SK-N-SH treated with all-trans-retinoic acid at 6 μM for 48 hours (cell line): Measurements from ENCODE around the gene TLX1.

ENCODE experiments used
- ATAC-seq: fragments of 200-7000 bp; cut with Tn5 transposase; 3 replicates; pipeline ENCODE4 v1.9.1; 2020; ENCODE audit warnings: mild to moderate bottlenecking, moderate library complexity
- ARNTL ChIP-seq: fragments of 450-650 bp; formaldehyde crosslinking; IDR thresholded peaks from 2 replicates; pipeline ENCODE4 v1.5.0; 2020; ENCODE audit warnings: low read depth, mild to moderate bottlenecking, moderate library complexity, borderline replicate concordance
- BACH2 ChIP-seq: fragments of 250-450 bp; sonication (Bioruptor Pico); IDR thresholded peaks from 2 replicates; pipeline ENCODE4 v1.9.0; 2021; ENCODE audit warnings: mild to moderate bottlenecking, borderline replicate concordance
- CSDC2 ChIP-seq: fragments of 250-450 bp; sonication (Bioruptor Pico); IDR thresholded peaks from 2 replicates; pipeline ENCODE4 v1.5.0; 2020; ENCODE audit warnings: mild to moderate bottlenecking, moderate library complexity
- CSRNP3 ChIP-seq: fragments of 250-450 bp; sonication (Bioruptor Pico); IDR thresholded peaks from 2 replicates; pipeline ENCODE4 v1.5.1; 2021; ENCODE audit warnings: mild to moderate bottlenecking, moderate library complexity
- ESRRG ChIP-seq: fragments of 250-450 bp; sonication (Bioruptor Pico); IDR thresholded peaks from 2 replicates; pipeline ENCODE4 v1.6.1; 2021; ENCODE audit warnings: mild to moderate bottlenecking
- GLIS3 ChIP-seq: fragments of 250-450 bp; sonication (Bioruptor Pico); IDR thresholded peaks from 2 replicates; pipeline ENCODE4 v1.5.0; 2020; ENCODE audit warnings: mild to moderate bottlenecking, moderate library complexity
- ISL1 ChIP-seq: fragments of 250-450 bp; sonication (Bioruptor Pico); IDR thresholded peaks from 2 replicates; pipeline ENCODE4 v2.1.2; 2022; ENCODE audit warnings: mild to moderate bottlenecking, moderate library complexity
- OSR1 ChIP-seq: fragments of 250-450 bp; sonication (Bioruptor Pico); IDR thresholded peaks from 2 replicates; pipeline ENCODE4 v1.8.0; 2022; ENCODE audit warnings: moderate library complexity, mild to moderate bottlenecking, inconsistent platforms
- PATZ1 ChIP-seq: fragments of 250-450 bp; sonication (Bioruptor Pico); IDR thresholded peaks from 2 replicates; pipeline ENCODE4 v1.8.0; 2020; ENCODE audit warnings: mild to moderate bottlenecking, moderate library complexity, borderline replicate concordance
- PPARA ChIP-seq: fragments of 250-450 bp; sonication (Bioruptor Pico); IDR thresholded peaks from 2 replicates; pipeline ENCODE4 v1.5.0; 2020; ENCODE audit warnings: mild to moderate bottlenecking, borderline replicate concordance
- RARB ChIP-seq: fragments of 250-450 bp; sonication (Bioruptor Pico); IDR thresholded peaks from 2 replicates; pipeline ENCODE4 v1.8.0; 2021; ENCODE audit warnings: mild to moderate bottlenecking, moderate library complexity
- SNAI2 ChIP-seq: fragments of 250-450 bp; sonication (Bioruptor Pico); IDR thresholded peaks from 2 replicates; pipeline ENCODE4 v1.5.0; 2020; ENCODE audit warnings: mild to moderate bottlenecking, moderate library complexity
- TCF4 ChIP-seq: fragments of 250-450 bp; sonication (Bioruptor Pico); IDR thresholded peaks from 2 replicates; pipeline ENCODE4 v1.8.0; 2021; ENCODE audit warnings: mild to moderate bottlenecking, moderate library complexity, borderline replicate concordance
- TOX ChIP-seq: fragments of 250-450 bp; sonication (Bioruptor Pico); IDR thresholded peaks from 2 replicates; pipeline ENCODE4 v1.8.0; 2021; ENCODE audit warnings: mild to moderate bottlenecking, moderate library complexity, borderline replicate concordance
- TSHZ2 ChIP-seq: fragments of 250-450 bp; sonication (Bioruptor Pico); IDR thresholded peaks from 2 replicates; pipeline ENCODE4 v1.5.0; 2020; ENCODE audit warnings: mild to moderate bottlenecking, moderate library complexity
- ZC3H10 ChIP-seq: fragments of 250-450 bp; sonication (Bioruptor Pico); IDR thresholded peaks from 2 replicates; pipeline ENCODE4 v1.5.1; 2021; ENCODE audit warnings: mild to moderate bottlenecking, moderate library complexity
- ZFP3 ChIP-seq: fragments of 250-450 bp; sonication (Bioruptor Pico); IDR thresholded peaks from 2 replicates; pipeline ENCODE4 v1.5.0; 2020; ENCODE audit warnings: mild to moderate bottlenecking, moderate library complexity
- ZFP30 ChIP-seq: fragments of 450-650 bp; formaldehyde crosslinking; IDR thresholded peaks from 2 replicates; pipeline ENCODE4 v1.5.0; 2022; ENCODE audit warnings: mild to moderate bottlenecking, moderate library complexity
- ZNF565 ChIP-seq: fragments of 450-650 bp; formaldehyde crosslinking; conservative IDR thresholded peaks from 2 replicates; pipeline ENCODE4 v1.5.0; 2020; ENCODE audit warnings: low read depth, mild to moderate bottlenecking, moderate library complexity
- ZNF70 ChIP-seq: fragments of 450-650 bp; formaldehyde crosslinking; IDR thresholded peaks from 2 replicates; pipeline ENCODE4 v1.5.0; 2020; ENCODE audit warnings: mild to moderate bottlenecking, moderate library complexity
- TF ChIP-seq, protein P1 (sequence below): fragments of 250-450 bp; sonication (Bioruptor Pico); IDR thresholded peaks from 2 replicates; pipeline ENCODE4 v1.5.1; 2020; ENCODE audit warnings: low read depth, mild to moderate bottlenecking, moderate library complexity
- TF ChIP-seq, protein P2 (sequence below): fragments of 250-450 bp; sonication (Bioruptor Pico); IDR thresholded peaks from 2 replicates; pipeline ENCODE4 v1.8.0; 2021; ENCODE audit warnings: low read depth, mild to moderate bottlenecking, moderate library complexity, borderline replicate concordance

The TLX1 gene

GRCh38 chr10:101151395-101151794, 20.3 kb downstream of the TLX1 start:
- TF ChIP-seq ISL1 (CRISPR knock-in tag), result no peak
- TF ChIP-seq CSDC2 (CRISPR knock-in tag), result no peak
- TF ChIP-seq TSHZ2 (CRISPR knock-in tag), result no peak
- no peak for TF ChIP-seq ZFP30
- no peak for TF ChIP-seq TOX
- no peak for TF ChIP-seq ZNF70
- no peak for TF ChIP-seq OSR1 (CRISPR knock-in tag)
- no peak for TF ChIP-seq TCF4 (CRISPR knock-in tag)
- no peak for TF ChIP-seq ESRRG (CRISPR knock-in tag)
- no peak for TF ChIP-seq GLIS3
- TF ChIP-seq PATZ1 (CRISPR knock-in tag), result no peak
- TF ChIP-seq PPARA, result no peak
- no peak for TF ChIP-seq BACH2
- TF ChIP-seq ZNF565 (CRISPR knock-in tag), result no peak
- TF ChIP-seq ZFP3, result no peak
- ATAC-seq, result no peak; the same call in 2 of the 3 replicates

DNA sequence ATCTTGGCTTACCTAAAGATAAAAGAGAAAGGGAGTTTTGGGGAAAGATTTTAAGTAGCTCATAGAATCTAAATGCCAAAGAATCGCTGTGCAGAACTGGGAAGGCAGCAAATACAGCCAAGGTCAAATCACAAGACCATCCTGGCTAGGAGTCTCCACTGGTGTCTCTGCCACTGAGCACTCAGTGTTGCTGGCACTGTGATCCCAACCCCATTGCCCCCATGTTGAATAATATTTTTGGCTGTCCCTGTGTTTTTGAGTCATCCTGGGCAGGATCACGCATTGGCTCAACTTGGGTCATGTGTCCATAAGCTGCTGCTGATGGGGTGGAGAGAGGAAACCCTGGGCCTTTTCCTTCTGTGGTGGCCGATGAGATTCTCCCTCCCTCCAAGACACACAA, 21.2 kb downstream of the TLX1 start:
- ATAC-seq, result no peak

More for the DNA sequence above, 21.2 kb downstream of the TLX1 start:
- no peak for TF ChIP-seq PATZ1 (CRISPR knock-in tag)
- TF ChIP-seq, protein P1, sequence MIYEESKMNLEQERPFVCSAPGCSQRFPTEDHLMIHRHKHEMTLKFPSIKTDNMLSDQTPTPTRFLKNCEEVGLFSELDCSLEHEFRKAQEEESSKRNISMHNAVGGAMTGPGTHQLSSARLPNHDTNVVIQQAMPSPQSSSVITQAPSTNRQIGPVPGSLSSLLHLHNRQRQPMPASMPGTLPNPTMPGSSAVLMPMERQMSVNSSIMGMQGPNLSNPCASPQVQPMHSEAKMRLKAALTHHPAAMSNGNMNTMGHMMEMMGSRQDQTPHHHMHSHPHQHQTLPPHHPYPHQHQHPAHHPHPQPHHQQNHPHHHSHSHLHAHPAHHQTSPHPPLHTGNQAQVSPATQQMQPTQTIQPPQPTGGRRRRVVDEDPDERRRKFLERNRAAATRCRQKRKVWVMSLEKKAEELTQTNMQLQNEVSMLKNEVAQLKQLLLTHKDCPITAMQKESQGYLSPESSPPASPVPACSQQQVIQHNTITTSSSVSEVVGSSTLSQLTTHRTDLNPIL (CRISPR knock-in tag), result no peak
- TF ChIP-seq ZFP3, result no peak
- TF ChIP-seq ZFP30, result no peak
- no peak for TF ChIP-seq ISL1 (CRISPR knock-in tag)
- no peak for TF ChIP-seq TOX
- TF ChIP-seq, protein P2, sequence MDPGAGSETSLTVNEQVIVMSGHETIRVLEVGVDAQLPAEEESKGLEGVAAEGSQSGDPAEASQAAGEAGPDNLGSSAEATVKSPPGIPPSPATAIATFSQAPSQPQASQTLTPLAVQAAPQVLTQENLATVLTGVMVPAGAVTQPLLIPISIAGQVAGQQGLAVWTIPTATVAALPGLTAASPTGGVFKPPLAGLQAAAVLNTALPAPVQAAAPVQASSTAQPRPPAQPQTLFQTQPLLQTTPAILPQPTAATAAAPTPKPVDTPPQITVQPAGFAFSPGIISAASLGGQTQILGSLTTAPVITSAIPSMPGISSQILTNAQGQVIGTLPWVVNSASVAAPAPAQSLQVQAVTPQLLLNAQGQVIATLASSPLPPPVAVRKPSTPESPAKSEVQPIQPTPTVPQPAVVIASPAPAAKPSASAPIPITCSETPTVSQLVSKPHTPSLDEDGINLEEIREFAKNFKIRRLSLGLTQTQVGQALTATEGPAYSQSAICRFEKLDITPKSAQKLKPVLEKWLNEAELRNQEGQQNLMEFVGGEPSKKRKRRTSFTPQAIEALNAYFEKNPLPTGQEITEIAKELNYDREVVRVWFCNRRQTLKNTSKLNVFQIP (CRISPR knock-in tag), result no peak
- TF ChIP-seq BACH2, result no peak
- TF ChIP-seq CSRNP3 (CRISPR knock-in tag), result no peak
- TF ChIP-seq TCF4 (CRISPR knock-in tag), result no peak
- no peak for TF ChIP-seq CSDC2 (CRISPR knock-in tag)
- TF ChIP-seq ESRRG (CRISPR knock-in tag), result no peak
- no peak for TF ChIP-seq TSHZ2 (CRISPR knock-in tag)
- TF ChIP-seq ZC3H10 (CRISPR knock-in tag), result no peak
- TF ChIP-seq SNAI2 (CRISPR knock-in tag), result no peak
- TF ChIP-seq GLIS3, result no peak
- no peak for TF ChIP-seq ZNF565 (CRISPR knock-in tag)
- no peak for TF ChIP-seq ARNTL (CRISPR knock-in tag)
- no peak for TF ChIP-seq RARB (CRISPR knock-in tag)
- TF ChIP-seq OSR1 (CRISPR knock-in tag), result no peak
